K562 (cell line): Measurements from ENCODE around the gene CDYL. TPM values are rescaled to one million over a fixed set of nuclear protein-coding genes. Genes with fewer than 3 reads are reported as not detected.

Experiments
- CCAR2 ChIP-seq: fragments of 200-400 bp; formaldehyde crosslinking; IDR thresholded peaks from 2 replicates; pipeline ENCODE4 v1.6.1; 2017; ENCODE audit warnings: mild to moderate bottlenecking, low read depth, low read length
- E2F1 ChIP-seq: sonication (generic); formaldehyde crosslinking; IDR thresholded peaks from 2 replicates; pipeline ENCODE4 v1.8.1; 2023; ENCODE audit warnings: mild to moderate bottlenecking, missing genetic modification reagents, moderate library complexity
- ERF ChIP-seq: fragments of 450-650 bp; formaldehyde crosslinking; IDR thresholded peaks from 2 replicates; pipeline ENCODE4 v1.4.0; 2020; ENCODE audit warnings: mild to moderate bottlenecking, mixed read lengths
- HSF4 ChIP-seq: fragments of 250-450 bp; sonication (Bioruptor Pico); IDR thresholded peaks from 2 replicates; pipeline ENCODE4 v2.1.2; 2022; ENCODE audit warnings: mild to moderate bottlenecking, moderate library complexity, borderline replicate concordance
- RBFOX2 ChIP-seq: fragments of 200-400 bp; formaldehyde crosslinking; IDR thresholded peaks from 2 replicates; pipeline ENCODE4 v1.6.1; 2017; ENCODE audit warnings: low read depth, mild to moderate bottlenecking, low read length, moderate library complexity
- RBM14 ChIP-seq: fragments of 200-400 bp; formaldehyde crosslinking; IDR thresholded peaks from 2 replicates; pipeline ENCODE4 v1.6.1; 2018; ENCODE audit warnings: low read depth, mild to moderate bottlenecking, low read length, moderate library complexity, borderline replicate concordance; ENCODE audit not compliant: insufficient read depth
- RFX1 ChIP-seq: fragments of 450-650 bp; IDR thresholded peaks from 2 replicates; pipeline ENCODE4 v1.6.1; 2016; ENCODE audit warnings: mild to moderate bottlenecking, moderate library complexity
- TCF7L2 ChIP-seq: fragments of 150-350 bp; IDR thresholded peaks from 2 replicates; pipeline ENCODE4 v1.6.1; 2016; ENCODE audit warnings: low read depth, mild to moderate bottlenecking, low read length, moderate library complexity
- THAP7 ChIP-seq: fragments of 250-450 bp; sonication (Bioruptor Pico); IDR thresholded peaks from 2 replicates; pipeline ENCODE4 v1.5.0; 2021
- TRIM25 ChIP-seq: fragments of 450-650 bp; IDR thresholded peaks from 2 replicates; pipeline ENCODE4 v1.7.0; 2016; ENCODE audit warnings: borderline replicate concordance
- XRCC4 ChIP-seq: IDR thresholded peaks from one replicate; pipeline ENCODE4 v1.6.1; 2011; ENCODE audit not compliant: insufficient read depth, insufficient read length; ENCODE audit errors: extremely low read depth
- ZNF23 ChIP-seq: fragments of 250-450 bp; sonication (Bioruptor Pico); IDR thresholded peaks from 2 replicates; pipeline ENCODE4 v1.4.0; 2020; ENCODE audit warnings: mild to moderate bottlenecking
- ZNF384 ChIP-seq: IDR thresholded peaks from 2 replicates; pipeline ENCODE4 v1.6.1; 2012; ENCODE audit warnings: low read depth, low read length, improper control_type of control experiment
- ZNF444 ChIP-seq: fragments of 250-450 bp; sonication (Bioruptor Pico); IDR thresholded peaks from 2 replicates; pipeline ENCODE4 v1.4.0; 2020; ENCODE audit warnings: mild to moderate bottlenecking, moderate library complexity
- ZNF764 ChIP-seq: fragments of 250-450 bp; sonication (Bioruptor Pico); IDR thresholded peaks from 2 replicates; pipeline ENCODE4 v1.4.0; 2020; ENCODE audit warnings: low read depth, mild to moderate bottlenecking, moderate library complexity
- ZNF778 ChIP-seq: fragments of 450-650 bp; formaldehyde crosslinking; IDR thresholded peaks from 2 replicates; pipeline ENCODE4 v1.4.0; 2020; ENCODE audit warnings: mild to moderate bottlenecking, moderate library complexity
- polyA plus RNA-seq, 8 experiments: library from polyadenylated mRNA; depleted of rRNA in 4 of 8; stranded (reverse) in 5 of 8; unstranded in 3 of 8; fragments of >200 nt; fragmentation: Nextera tagmentation in 2 of 8; fragmentation: Illumina TruSeq in 1 of 8; extraction: Ambion mirVana in 2 of 8; extraction: Trizol in 1 of 8; gene quantifications; 2 replicates each; pipeline versions ENCODE4 v1.2.1 to v1.2.3, GENCODE V29; 2011 to 2014; ENCODE audit warnings: inconsistent platforms in 1 of 8, missing spikeins in 1 of 8
- total RNA-seq, 7 experiments: library from RNA; depleted of rRNA in 6 of 7; stranded (reverse); fragments of >200 nt in 6 of 7; fragmentation: Illumina TruSeq in 2 of 7; extraction: Trizol in 2 of 7; gene quantifications; 2 replicates each; pipeline versions ENCODE4 v1.2.1 to v1.2.3, GENCODE V29; 2011 to 2021; ENCODE audit warnings: low replicate concordance in 1 of 7
- TF ChIP-seq, protein P1 (sequence below): sonication (generic); formaldehyde crosslinking; IDR thresholded peaks from 2 replicates; pipeline ENCODE4 v1.8.0; 2023; ENCODE audit warnings: missing genetic modification reagents, mild to moderate bottlenecking, borderline replicate concordance

The CDYL gene
- total and polyA plus RNA-seq, 9 of the 15 experiments (the other 6 are each of a cell fraction or from before 2014, with no cell fraction given) = 8.1 to 45.8 (median 40.8) TPM

DNA sequence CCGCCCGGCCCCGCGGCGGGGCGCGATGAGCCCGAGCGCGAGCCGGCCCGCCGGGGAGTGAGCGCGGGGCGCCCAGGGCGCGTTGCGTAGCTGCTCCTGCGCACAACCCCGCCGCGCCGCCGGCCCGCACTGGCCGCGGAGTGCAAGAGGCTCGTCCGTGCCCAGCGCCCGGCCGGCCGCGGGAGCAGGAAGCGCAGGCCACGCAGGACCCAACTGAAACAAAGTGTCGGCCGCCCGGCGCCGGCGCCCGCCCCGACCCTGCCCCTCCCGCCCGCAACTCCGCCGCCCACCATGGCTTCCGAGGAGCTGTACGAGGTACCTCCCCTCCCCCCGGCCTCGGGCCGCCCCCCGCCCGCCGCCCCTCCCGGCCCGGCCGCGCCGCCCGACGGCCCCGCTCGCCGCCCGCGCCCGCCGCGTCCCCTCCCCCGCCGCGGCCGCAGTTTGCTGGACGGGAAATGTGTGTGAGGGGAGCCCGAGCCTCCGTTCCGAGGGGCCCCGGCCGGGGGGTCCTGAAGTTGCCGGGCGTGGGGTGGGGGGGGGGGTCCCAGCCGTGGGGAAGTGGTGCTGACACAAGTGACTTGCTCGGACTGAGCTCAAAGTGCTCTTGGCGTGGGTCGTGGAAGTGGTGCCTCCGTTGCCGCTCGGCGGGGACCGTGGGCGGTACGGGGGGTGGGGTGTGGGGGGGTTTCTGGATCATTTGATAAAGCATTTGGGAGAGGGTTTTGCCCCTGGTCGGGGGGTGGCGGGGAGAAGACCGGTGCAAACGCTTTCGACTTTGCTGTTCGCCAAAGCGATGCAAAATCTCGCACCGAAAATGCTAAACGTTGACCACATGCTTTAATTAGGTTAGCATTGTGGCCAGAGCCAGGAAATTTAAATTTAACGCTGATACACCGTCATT lies 539 bp downstream of the CDYL start (continued):
- TF ChIP-seq, protein P1, sequence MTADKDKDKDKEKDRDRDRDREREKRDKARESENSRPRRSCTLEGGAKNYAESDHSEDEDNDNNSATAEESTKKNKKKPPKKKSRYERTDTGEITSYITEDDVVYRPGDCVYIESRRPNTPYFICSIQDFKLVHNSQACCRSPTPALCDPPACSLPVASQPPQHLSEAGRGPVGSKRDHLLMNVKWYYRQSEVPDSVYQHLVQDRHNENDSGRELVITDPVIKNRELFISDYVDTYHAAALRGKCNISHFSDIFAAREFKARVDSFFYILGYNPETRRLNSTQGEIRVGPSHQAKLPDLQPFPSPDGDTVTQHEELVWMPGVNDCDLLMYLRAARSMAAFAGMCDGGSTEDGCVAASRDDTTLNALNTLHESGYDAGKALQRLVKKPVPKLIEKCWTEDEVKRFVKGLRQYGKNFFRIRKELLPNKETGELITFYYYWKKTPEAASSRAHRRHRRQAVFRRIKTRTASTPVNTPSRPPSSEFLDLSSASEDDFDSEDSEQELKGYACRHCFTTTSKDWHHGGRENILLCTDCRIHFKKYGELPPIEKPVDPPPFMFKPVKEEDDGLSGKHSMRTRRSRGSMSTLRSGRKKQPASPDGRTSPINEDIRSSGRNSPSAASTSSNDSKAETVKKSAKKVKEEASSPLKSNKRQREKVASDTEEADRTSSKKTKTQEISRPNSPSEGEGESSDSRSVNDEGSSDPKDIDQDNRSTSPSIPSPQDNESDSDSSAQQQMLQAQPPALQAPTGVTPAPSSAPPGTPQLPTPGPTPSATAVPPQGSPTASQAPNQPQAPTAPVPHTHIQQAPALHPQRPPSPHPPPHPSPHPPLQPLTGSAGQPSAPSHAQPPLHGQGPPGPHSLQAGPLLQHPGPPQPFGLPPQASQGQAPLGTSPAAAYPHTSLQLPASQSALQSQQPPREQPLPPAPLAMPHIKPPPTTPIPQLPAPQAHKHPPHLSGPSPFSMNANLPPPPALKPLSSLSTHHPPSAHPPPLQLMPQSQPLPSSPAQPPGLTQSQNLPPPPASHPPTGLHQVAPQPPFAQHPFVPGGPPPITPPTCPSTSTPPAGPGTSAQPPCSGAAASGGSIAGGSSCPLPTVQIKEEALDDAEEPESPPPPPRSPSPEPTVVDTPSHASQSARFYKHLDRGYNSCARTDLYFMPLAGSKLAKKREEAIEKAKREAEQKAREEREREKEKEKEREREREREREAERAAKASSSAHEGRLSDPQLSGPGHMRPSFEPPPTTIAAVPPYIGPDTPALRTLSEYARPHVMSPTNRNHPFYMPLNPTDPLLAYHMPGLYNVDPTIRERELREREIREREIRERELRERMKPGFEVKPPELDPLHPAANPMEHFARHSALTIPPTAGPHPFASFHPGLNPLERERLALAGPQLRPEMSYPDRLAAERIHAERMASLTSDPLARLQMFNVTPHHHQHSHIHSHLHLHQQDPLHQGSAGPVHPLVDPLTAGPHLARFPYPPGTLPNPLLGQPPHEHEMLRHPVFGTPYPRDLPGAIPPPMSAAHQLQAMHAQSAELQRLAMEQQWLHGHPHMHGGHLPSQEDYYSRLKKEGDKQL (CRISPR knock-in tag) = no peak
- TF ChIP-seq RFX1 = no peak
- TF ChIP-seq ZNF23 (CRISPR knock-in tag) = no peak
- no peak for TF ChIP-seq TCF7L2
- no peak for TF ChIP-seq ZNF764
- no peak for TF ChIP-seq THAP7 (CRISPR knock-in tag)
- no peak for TF ChIP-seq TRIM25
- no peak for TF ChIP-seq CCAR2
- TF ChIP-seq RBFOX2 = peak; percentile 70
- TF ChIP-seq ZNF444 (CRISPR knock-in tag) = no peak
- TF ChIP-seq XRCC4 = no peak
- no peak for TF ChIP-seq E2F1 (CRISPR knock-in tag)
- no peak for TF ChIP-seq HSF4 (CRISPR knock-in tag)
- TF ChIP-seq ZNF384 = no peak
- TF ChIP-seq RBM14 = no peak
- no peak for TF ChIP-seq ERF (CRISPR knock-in tag)
- no peak for TF ChIP-seq ZNF778 (CRISPR knock-in tag)
